HG02678 (cell line): ENCODE data around the gene UTS2R.

Source experiments
- ATAC-seq: cut with Tn5 transposase; IDR thresholded peaks from one replicate; pipeline ENCODE4 v1.9.1; 2021; ENCODE audit warnings: mild to moderate bottlenecking, moderate library complexity; ENCODE audit not compliant: unreplicated experiment

UTS2R gene

GRCh38 chr17:82388223-82388921 is 16.8 kb downstream of the UTS2R start:
- ATAC-seq, result no peak

GRCh38 chr17:82388922-82389283 is 17.3 kb downstream of the UTS2R start:
- ATAC-seq, result no peak

GRCh38 chr17:82389379-82389778 is 17.8 kb downstream of the UTS2R start:
- no peak for ATAC-seq

- no peak for ATAC-seq
Measured at GRCh38 chr17:82390015-82390859, 18.7 kb downstream of the UTS2R start.

- no peak for ATAC-seq
Measured at GRCh38 chr17:82390860-82391435, 19.4 kb downstream of the UTS2R start.

GRCh38 chr17:82391496-82392066 is 20.0 kb downstream of the UTS2R start:
- no peak for ATAC-seq

GRCh38 chr17:82392209-82392920 is 20.8 kb downstream of the UTS2R start:
- no peak for ATAC-seq

GRCh38 chr17:82392941-82393340 is 21.4 kb downstream of the UTS2R start:
- no peak for ATAC-seq

- ATAC-seq, result no peak
Measured at GRCh38 chr17:82394278-82394677, 22.7 kb downstream of the UTS2R start.

GRCh38 chr17:82396601-82397435 is 25.3 kb downstream of the UTS2R start:
- no peak for ATAC-seq

GRCh38 chr17:82397449-82398335 is 26.1 kb downstream of the UTS2R start:
- ATAC-seq, result no peak

GRCh38 chr17:82399041-82399441 is 27.5 kb downstream of the UTS2R start:
- no peak for ATAC-seq

GRCh38 chr17:82399601-82400101 is 28.1 kb downstream of the UTS2R start:
- no peak for ATAC-seq

- ATAC-seq, result no peak
Measured at GRCh38 chr17:82400206-82400605, 28.6 kb downstream of the UTS2R start.

- ATAC-seq, result no peak
Measured at GRCh38 chr17:82400830-82401229, 29.3 kb downstream of the UTS2R start.

- peak; percentile 71 for ATAC-seq
Measured at GRCh38 chr17:82402865-82403264, 31.3 kb downstream of the UTS2R start.

- ATAC-seq, result no peak
Measured at GRCh38 chr17:82403662-82404660, 32.4 kb downstream of the UTS2R start.

GRCh38 chr17:82405051-82405450 is 33.5 kb downstream of the UTS2R start:
- no peak for ATAC-seq
